ENCODE measurements around the gene GIGYF2. TPM values are rescaled to one million over a fixed set of nuclear protein-coding genes. Genes with fewer than 3 reads are reported as not detected.

Gene GIGYF2
- polyA plus RNA-seq, 1 donor (not counting 4 experiments of a cell fraction or from before 2014, with no cell fraction given), result 35.5 TPM

DNA sequence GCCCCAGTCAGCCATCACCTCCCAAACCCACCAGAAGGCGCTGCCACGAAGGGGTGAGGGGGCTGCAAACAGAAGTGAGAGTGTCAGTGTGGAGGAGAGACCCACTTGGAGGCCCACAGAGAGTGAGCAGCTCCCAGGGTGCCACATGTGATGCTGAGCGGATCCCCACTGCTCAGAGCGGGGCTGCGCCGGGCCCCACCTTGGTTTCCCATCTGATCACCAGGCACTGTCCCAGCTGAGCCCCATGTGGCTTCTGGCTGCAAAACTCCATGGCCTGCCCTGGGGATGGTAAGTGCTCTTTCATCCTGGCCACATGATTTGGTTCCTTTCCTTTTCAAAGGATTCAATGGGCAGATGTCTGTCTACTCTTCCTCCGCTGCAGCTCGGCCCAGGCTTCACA is 196.7 kb downstream of the GIGYF2 start:
- H2AFZ ChIP-seq (ENCODE audit: control insufficient read depth, low read length), result no peak overlapping the region
- H3K4me3 ChIP-seq (ENCODE audit: control insufficient read depth in 2 of 3, extremely low read depth in 1 of 3, insufficient read depth in 2 of 3, low read depth in 1 of 3, low read length in 3 of 3), result no peak overlapping the region
- no peak overlapping the region for H3K27ac ChIP-seq (ENCODE audit: control insufficient read depth, insufficient read depth, low read length)
- no peaks in the 10 kb centered on the region for H3K27me3 ChIP-seq (ENCODE audit: control insufficient read depth, extremely low read depth, insufficient read depth, low read length)
- H3K9me1 ChIP-seq (ENCODE audit: control insufficient read depth, extremely low read depth, insufficient read depth, low read length), result no peaks in the 10 kb centered on the region
- no peaks in the 10 kb centered on the region for H3K36me3 ChIP-seq (ENCODE audit: control insufficient read depth in 2 of 2, extremely low read depth in 1 of 2, insufficient read depth in 2 of 2, low read length in 2 of 2)
- H3K9me3 ChIP-seq (ENCODE audit: control insufficient read depth, low read depth, low read length), result no peaks in the 10 kb centered on the region
- no peak overlapping the region for H3K4me2 ChIP-seq (ENCODE audit: control insufficient read depth, extremely low read depth, insufficient read depth, low read depth, low read length)
- DNase-seq (ENCODE audit: low read depth, low spot score) (no peak), FAIRE-seq (no peak)
- no peaks in the 10 kb centered on the region for H3K79me2 ChIP-seq (ENCODE audit: control insufficient read depth, insufficient read depth, low read length)
- no peak overlapping the region for H3K9ac ChIP-seq (ENCODE audit: control insufficient read depth, extremely low read depth, insufficient read depth, low read length)
- TF ChIP-seq CTCF (optimal IDR thresholded peaks at IDR 0.05 in 1 of 3, IDR thresholded peaks at IDR 0.05 in 1 of 3, conservative IDR thresholded peaks at IDR 0.05 in 1 of 3; ENCODE audit: extremely low read depth in 1 of 3, insufficient read depth in 2 of 3, low read length in 3 of 3), result no peak
- no peak for TF ChIP-seq EZH2 (IDR thresholded peaks at IDR 0.05; ENCODE audit: low read length)
- peaks cover 5% of the 10 kb centered on the region for H3K4me1 ChIP-seq (ENCODE audit: control insufficient read depth, extremely low read depth, insufficient read depth, low read length)
- no peaks in the 10 kb centered on the region for H4K20me1 ChIP-seq (ENCODE audit: control insufficient read depth, extremely low read depth, insufficient read depth, low read length)
- dilution Hi-C loops (cut with MboI; ENCODE audit: extremely low pct_ligation_motif_present, low sequenced_read_pairs), result no loop called here

GRCh38 chr2:232894251-232894650 is 197.1 kb downstream of the GIGYF2 start:
- dilution Hi-C loops (cut with MboI; ENCODE audit: extremely low pct_ligation_motif_present, low sequenced_read_pairs), result no loop called here
- Histone ChIP-seq H3K4me1 (ENCODE audit: control insufficient read depth, extremely low read depth, insufficient read depth, low read length) (peaks cover 5% of the 10 kb centered on the region), H2AFZ (ENCODE audit: control insufficient read depth, low read length) (no peak overlapping the region), H3K27me3 (ENCODE audit: control insufficient read depth, extremely low read depth, insufficient read depth, low read length) (no peaks in the 10 kb centered on the region), H3K79me2 (ENCODE audit: control insufficient read depth, insufficient read depth, low read length) (no peaks in the 10 kb centered on the region), H3K4me2 (ENCODE audit: control insufficient read depth, extremely low read depth, insufficient read depth, low read depth, low read length) (no peak overlapping the region), H4K20me1 (ENCODE audit: control insufficient read depth, extremely low read depth, insufficient read depth, low read length) (no peaks in the 10 kb centered on the region), H3K27ac (ENCODE audit: control insufficient read depth, insufficient read depth, low read length) (no peak overlapping the region), H3K9me3 (ENCODE audit: control insufficient read depth, low read depth, low read length) (no peaks in the 10 kb centered on the region), H3K4me3 (ENCODE audit: control insufficient read depth in 2 of 3, extremely low read depth in 1 of 3, insufficient read depth in 2 of 3, low read depth in 1 of 3, low read length in 3 of 3) (no peak overlapping the region), H3K36me3 (ENCODE audit: control insufficient read depth in 2 of 2, extremely low read depth in 1 of 2, insufficient read depth in 2 of 2, low read length in 2 of 2) (no peaks in the 10 kb centered on the region), H3K9me1 (ENCODE audit: control insufficient read depth, extremely low read depth, insufficient read depth, low read length) (no peaks in the 10 kb centered on the region), H3K9ac (ENCODE audit: control insufficient read depth, extremely low read depth, insufficient read depth, low read length) (no peak overlapping the region)
- TF ChIP-seq EZH2 (IDR thresholded peaks at IDR 0.05; ENCODE audit: low read length) (no peak), CTCF (optimal IDR thresholded peaks at IDR 0.05 in 1 of 3, IDR thresholded peaks at IDR 0.05 in 1 of 3, conservative IDR thresholded peaks at IDR 0.05 in 1 of 3; ENCODE audit: extremely low read depth in 1 of 3, insufficient read depth in 2 of 3, low read length in 3 of 3) (no peak)
- DNase-seq (ENCODE audit: low read depth, low spot score) (no peak), FAIRE-seq (no peak)
